Loucy (cell line): ENCODE data around the gene CAMK1D.

Source experiments
- H2AFZ ChIP-seq: fragments of 200-600 bp; sonication (generic); 2 replicates; pipeline ENCODE4 v1.6.0; 2016; ENCODE audit warnings: antibody characterized with exemption, mild to moderate bottlenecking, low read length, moderate library complexity
- H3F3A ChIP-seq: fragments of 200-600 bp; 2 replicates; pipeline ENCODE4 v1.6.0; 2016; ENCODE audit warnings: antibody characterized with exemption, low read depth, mild to moderate bottlenecking
- H3K27me3 ChIP-seq: fragments of 200-600 bp; sonication (generic); 2 replicates; pipeline ENCODE4 v1.6.1; 2014; ENCODE audit warnings: low read length, mild to moderate bottlenecking; ENCODE audit not compliant: insufficient read depth, poor library complexity, severe bottlenecking
- H3K36me3 ChIP-seq: fragments of 200-600 bp; sonication (generic); 2 replicates; pipeline ENCODE4 v1.6.1; 2016; ENCODE audit warnings: low read length; ENCODE audit not compliant: insufficient read depth
- H3K4me1 ChIP-seq: fragments of 200-600 bp; sonication (generic); 2 replicates; pipeline ENCODE4 v1.5.1; 2014; ENCODE audit warnings: low read length, mild to moderate bottlenecking; ENCODE audit not compliant: insufficient read depth, poor library complexity, severe bottlenecking
- H3K4me2 ChIP-seq: fragments of 200-600 bp; sonication (generic); 2 replicates; pipeline ENCODE4 v1.6.0; 2014; ENCODE audit warnings: antibody characterized with exemption, low read length, low read depth, mild to moderate bottlenecking; ENCODE audit not compliant: poor library complexity, severe bottlenecking
- H3K4me3 ChIP-seq: fragments of 200-600 bp; sonication (generic); 2 replicates; pipeline ENCODE4 v1.5.1; 2014; ENCODE audit warnings: low read length, mild to moderate bottlenecking, mixed read lengths; ENCODE audit not compliant: poor library complexity, severe bottlenecking
- H3K79me2 ChIP-seq: fragments of 200-600 bp; sonication (generic); 2 replicates; pipeline ENCODE4 v1.6.1; 2014; ENCODE audit warnings: low read length; ENCODE audit not compliant: insufficient read depth
- H3K9ac ChIP-seq: fragments of 200-600 bp; sonication (generic); 2 replicates; pipeline ENCODE4 v1.6.0; 2014; ENCODE audit warnings: mild to moderate bottlenecking, low read depth, low read length, moderate library complexity; ENCODE audit not compliant: poor library complexity, severe bottlenecking
- H3K9me2 ChIP-seq: fragments of 200-600 bp; sonication (generic); replicated peaks from 2 replicates; pipeline ENCODE4 v1.6.1; 2016; ENCODE audit warnings: low read depth, low read length, mixed read lengths
- H3K9me3 ChIP-seq: fragments of 200-600 bp; sonication (generic); 2 replicates; pipeline ENCODE4 v1.6.1; 2014; ENCODE audit warnings: mild to moderate bottlenecking, antibody characterized with exemption, low read length, low read depth; ENCODE audit not compliant: insufficient read depth
- H4K20me1 ChIP-seq: fragments of 200-600 bp; sonication (generic); 2 replicates; pipeline ENCODE4 v1.6.0; 2014; ENCODE audit warnings: antibody characterized with exemption, low read length, mild to moderate bottlenecking; ENCODE audit not compliant: insufficient read depth, poor library complexity, severe bottlenecking
- EZH2phosphoT487 ChIP-seq: fragments of 200-600 bp; IDR thresholded peaks from 2 replicates; pipeline ENCODE4 v1.6.1; 2018; ENCODE audit warnings: antibody characterized with exemption, mild to moderate bottlenecking, moderate library complexity, borderline replicate concordance
- TF ChIP-seq, protein P1 (sequence below): fragments of 200-600 bp; sonication (generic); conservative IDR thresholded peaks from 2 replicates; pipeline ENCODE4 v1.5.1; 2014; ENCODE audit warnings: mild to moderate bottlenecking, antibody characterized with exemption, low read length

Gene CAMK1D

DNA sequence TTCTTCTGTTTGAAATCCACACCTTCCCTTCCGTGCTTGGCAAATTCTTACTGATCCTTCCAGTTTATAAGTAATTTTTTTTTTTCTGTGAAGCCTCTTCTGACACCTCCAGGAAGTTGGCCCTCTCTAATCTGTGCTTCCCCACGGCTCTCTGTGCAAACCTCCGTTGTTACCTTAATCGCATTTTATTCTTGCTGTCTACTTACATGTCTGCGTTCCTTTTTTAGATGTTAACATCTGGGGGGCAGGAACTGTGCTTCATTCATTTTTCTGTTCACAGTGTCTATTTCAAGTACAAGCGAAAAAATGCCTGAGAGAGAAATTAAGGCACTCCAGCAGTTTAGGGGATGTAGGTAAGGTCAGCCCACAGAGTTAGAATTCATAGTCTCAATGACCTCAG lies 8.4 kb upstream of the CAMK1D start:
- Histone ChIP-seq H3K4me3 (no peak overlapping the region), H3K27me3 (no peaks in the 10 kb centered on the region), H3K79me2 (no peaks in the 10 kb centered on the region), H2AFZ (no peak overlapping the region), H3F3A (no peaks in the 10 kb centered on the region), H4K20me1 (no peaks in the 10 kb centered on the region), H3K4me2 (no peak overlapping the region), H3K9me3 (no peaks in the 10 kb centered on the region), H3K9me2 (no peaks in the 10 kb centered on the region), H3K36me3 (no peaks in the 10 kb centered on the region), H3K9ac (no peak overlapping the region), H3K4me1 (peaks cover 10% of the 10 kb centered on the region)
- no peak for TF ChIP-seq EZH2phosphoT487
- TF ChIP-seq, protein P1, sequence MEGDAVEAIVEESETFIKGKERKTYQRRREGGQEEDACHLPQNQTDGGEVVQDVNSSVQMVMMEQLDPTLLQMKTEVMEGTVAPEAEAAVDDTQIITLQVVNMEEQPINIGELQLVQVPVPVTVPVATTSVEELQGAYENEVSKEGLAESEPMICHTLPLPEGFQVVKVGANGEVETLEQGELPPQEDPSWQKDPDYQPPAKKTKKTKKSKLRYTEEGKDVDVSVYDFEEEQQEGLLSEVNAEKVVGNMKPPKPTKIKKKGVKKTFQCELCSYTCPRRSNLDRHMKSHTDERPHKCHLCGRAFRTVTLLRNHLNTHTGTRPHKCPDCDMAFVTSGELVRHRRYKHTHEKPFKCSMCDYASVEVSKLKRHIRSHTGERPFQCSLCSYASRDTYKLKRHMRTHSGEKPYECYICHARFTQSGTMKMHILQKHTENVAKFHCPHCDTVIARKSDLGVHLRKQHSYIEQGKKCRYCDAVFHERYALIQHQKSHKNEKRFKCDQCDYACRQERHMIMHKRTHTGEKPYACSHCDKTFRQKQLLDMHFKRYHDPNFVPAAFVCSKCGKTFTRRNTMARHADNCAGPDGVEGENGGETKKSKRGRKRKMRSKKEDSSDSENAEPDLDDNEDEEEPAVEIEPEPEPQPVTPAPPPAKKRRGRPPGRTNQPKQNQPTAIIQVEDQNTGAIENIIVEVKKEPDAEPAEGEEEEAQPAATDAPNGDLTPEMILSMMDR: no peak

DNA sequence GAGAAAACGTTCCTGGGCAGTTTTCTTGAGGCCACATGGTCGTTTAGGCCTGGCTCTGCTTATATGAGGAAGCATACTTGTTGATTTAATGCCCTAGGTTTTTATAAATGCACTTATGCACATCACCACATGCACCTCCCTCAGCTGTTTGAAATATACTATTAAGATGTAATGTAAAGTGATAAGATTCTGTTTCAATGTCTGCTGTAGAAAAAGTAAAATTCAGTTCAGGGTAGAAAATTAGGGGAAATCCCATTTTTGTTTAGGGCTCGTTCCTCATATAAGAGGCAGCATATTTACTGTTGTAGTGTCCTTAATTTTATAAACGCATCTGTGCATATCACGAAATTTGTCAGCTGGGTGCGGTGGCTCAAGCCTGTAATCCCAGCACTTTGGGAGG lies 7.8 kb upstream of the CAMK1D start:
- no peak for TF ChIP-seq EZH2phosphoT487
- TF ChIP-seq, protein P1: no peak
- Histone ChIP-seq H3K9me3 (no peaks in the 10 kb centered on the region), H3K27me3 (no peaks in the 10 kb centered on the region), H3K9me2 (no peaks in the 10 kb centered on the region), H3K4me1 (peaks cover 10% of the 10 kb centered on the region), H3K4me2 (no peak overlapping the region), H3K9ac (no peak overlapping the region), H3K4me3 (no peak overlapping the region), H2AFZ (no peak overlapping the region), H3K36me3 (no peaks in the 10 kb centered on the region), H3F3A (no peaks in the 10 kb centered on the region), H3K79me2 (no peaks in the 10 kb centered on the region), H4K20me1 (no peaks in the 10 kb centered on the region)

DNA sequence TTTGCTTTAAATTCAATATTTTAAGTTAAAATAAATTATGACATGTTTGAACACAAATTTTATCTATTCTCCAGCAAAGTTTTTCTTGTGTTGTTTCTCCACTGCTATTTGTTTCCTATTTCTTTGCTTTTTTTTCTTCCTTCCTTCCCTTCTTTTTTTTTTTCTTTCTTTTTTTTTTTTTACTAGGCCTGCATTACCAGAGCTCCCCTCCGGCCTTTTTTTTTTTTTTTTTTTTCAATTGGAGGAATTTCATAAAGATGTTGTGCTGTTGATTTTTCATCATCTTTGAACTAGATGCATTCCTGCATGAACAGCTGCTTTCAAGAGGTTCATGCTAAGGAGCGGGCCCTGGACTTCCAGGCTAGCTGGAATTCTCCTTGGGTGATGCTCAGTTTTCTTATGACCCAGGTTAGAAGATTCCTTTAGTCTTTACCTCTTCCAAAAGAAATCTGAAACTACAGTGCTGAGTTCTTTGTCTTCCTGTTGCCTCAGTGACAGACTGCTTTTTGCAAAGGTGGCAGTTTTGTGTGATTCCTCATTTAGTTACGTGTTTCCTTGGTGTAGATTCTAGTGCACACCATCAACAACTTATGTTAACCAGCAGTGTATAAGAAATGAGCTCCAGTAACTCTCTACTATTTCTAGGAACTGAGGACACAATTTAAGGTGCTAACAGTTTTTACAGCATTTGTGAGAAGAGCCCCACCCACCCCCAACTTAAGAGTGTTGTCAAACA lies 4.8 kb upstream of the CAMK1D start:
- Histone ChIP-seq H2AFZ (no peak overlapping the region), H3K4me3 (no peak overlapping the region), H3K4me1 (peaks cover 16% of the 10 kb centered on the region), H3K9me3 (no peaks in the 10 kb centered on the region), H3K36me3 (no peaks in the 10 kb centered on the region), H3K27me3 (peaks cover 4% of the 10 kb centered on the region), H4K20me1 (no peaks in the 10 kb centered on the region), H3K9me2 (no peaks in the 10 kb centered on the region), H3K4me2 (no peak overlapping the region), H3F3A (peaks cover 5% of the 10 kb centered on the region; the same call in 1 of the 2 replicates), H3K79me2 (no peaks in the 10 kb centered on the region), H3K9ac (no peak overlapping the region)
- TF ChIP-seq, protein P1: no peak
- TF ChIP-seq EZH2phosphoT487: no peak
